ENCODE measurements around the gene SLC45A2.

- TF ChIP-seq EZH2 (IDR thresholded peaks at IDR 0.05; ENCODE audit: borderline replicate concordance, low read depth, low read length, poor library complexity, severe bottlenecking) (no peak), CTCF (conservative IDR thresholded peaks at IDR 0.05; ENCODE audit: low read depth, low read length) (no peak)
Observed at GRCh38 chr5:33934176-33934575, 50.3 kb downstream of the SLC45A2 start.

All from A673 (cell line).